ENCODE measurements around the gene MCAM. TPM values are rescaled to one million over a fixed set of nuclear protein-coding genes. Genes with fewer than 3 reads are reported as not detected.
A peak's percentile ranks its signal among the peaks of the same experiment; 100 is the strongest.

The MCAM gene
- total and polyA plus RNA-seq, 10 of the 15 experiments (the other 5 are each of a cell fraction or from before 2014, with no cell fraction given), result 3.1 to 19.7 (median 9.3) TPM

DNA sequence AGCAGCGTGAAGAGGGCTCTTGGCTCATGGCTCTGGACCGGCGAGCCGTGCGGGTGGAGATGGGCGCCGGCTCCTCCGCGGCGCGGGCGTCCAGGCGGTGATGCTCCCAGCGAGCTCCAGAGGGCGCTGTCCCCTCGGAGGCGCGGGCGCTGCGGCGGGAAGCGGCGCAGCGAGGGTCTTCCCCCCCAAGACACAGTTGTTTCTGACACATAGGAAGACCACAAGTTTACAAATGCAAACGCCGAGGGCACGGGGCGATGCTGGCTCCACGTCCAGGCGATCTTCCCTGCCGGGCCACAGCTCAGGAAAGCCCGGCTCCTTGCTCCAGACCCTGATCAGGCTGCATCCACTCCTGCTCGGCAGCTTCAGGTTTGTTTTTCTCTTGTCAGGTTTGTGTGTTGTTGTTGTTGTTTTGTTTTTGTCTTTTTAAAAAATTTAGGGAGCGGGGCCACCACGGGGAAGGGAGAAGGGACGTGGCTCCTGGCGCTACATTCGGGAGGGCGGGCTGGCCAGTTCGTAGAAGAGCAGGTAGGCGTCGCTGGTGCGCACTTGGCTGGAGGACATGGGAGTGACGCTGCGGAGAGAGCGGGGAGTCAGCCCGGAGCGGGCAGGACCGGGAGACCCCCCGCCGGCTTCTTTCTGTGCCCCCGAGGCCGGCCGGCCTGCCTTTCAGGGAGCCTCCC lies 39.6 kb upstream of the MCAM start (continued):
- TF ChIP-seq RAD21 (IDR thresholded peaks at IDR 0.05; ENCODE audit: insufficient read depth, low read depth, low read length) (peak; percentile 72), BHLHE40 (IDR thresholded peaks at IDR 0.05; ENCODE audit: borderline replicate concordance in 1 of 2, low read depth in 2 of 2, low read length in 1 of 2) (peak in 1 of 2 experiments; percentile 35; a peak in 1 of 4 replicates), RBBP5 (conservative IDR thresholded peaks at IDR 0.05) (no peak), IKZF1 (conservative IDR thresholded peaks at IDR 0.05) (peak; percentile 44; the same call in 1 of the 2 replicates), RB1 (IDR thresholded peaks at IDR 0.05; ENCODE audit: borderline replicate concordance) (peak; percentile 89; the same call in 1 of the 2 replicates), IKZF2 (IDR thresholded peaks at IDR 0.05) (0 out of 4 replicates have a peak, but pooled peaks of 1 of the 2 experiments have one; percentile 28), GATAD2B (conservative IDR thresholded peaks at IDR 0.05; ENCODE audit: low read depth) (peak; percentile 73; the same call in 1 of the 2 replicates), SMC3 (IDR thresholded peaks at IDR 0.05; ENCODE audit: borderline replicate concordance, low read length) (peak; percentile 85), NBN (IDR thresholded peaks at IDR 0.05) (peak; percentile 58; the same call in 1 of the 2 replicates)
- TF ChIP-seq, protein P1, sequence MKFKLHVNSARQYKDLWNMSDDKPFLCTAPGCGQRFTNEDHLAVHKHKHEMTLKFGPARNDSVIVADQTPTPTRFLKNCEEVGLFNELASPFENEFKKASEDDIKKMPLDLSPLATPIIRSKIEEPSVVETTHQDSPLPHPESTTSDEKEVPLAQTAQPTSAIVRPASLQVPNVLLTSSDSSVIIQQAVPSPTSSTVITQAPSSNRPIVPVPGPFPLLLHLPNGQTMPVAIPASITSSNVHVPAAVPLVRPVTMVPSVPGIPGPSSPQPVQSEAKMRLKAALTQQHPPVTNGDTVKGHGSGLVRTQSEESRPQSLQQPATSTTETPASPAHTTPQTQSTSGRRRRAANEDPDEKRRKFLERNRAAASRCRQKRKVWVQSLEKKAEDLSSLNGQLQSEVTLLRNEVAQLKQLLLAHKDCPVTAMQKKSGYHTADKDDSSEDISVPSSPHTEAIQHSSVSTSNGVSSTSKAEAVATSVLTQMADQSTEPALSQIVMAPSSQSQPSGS (IDR thresholded peaks at IDR 0.05; ENCODE audit: low read length), result no peak
- TF ChIP-seq, protein P2, sequence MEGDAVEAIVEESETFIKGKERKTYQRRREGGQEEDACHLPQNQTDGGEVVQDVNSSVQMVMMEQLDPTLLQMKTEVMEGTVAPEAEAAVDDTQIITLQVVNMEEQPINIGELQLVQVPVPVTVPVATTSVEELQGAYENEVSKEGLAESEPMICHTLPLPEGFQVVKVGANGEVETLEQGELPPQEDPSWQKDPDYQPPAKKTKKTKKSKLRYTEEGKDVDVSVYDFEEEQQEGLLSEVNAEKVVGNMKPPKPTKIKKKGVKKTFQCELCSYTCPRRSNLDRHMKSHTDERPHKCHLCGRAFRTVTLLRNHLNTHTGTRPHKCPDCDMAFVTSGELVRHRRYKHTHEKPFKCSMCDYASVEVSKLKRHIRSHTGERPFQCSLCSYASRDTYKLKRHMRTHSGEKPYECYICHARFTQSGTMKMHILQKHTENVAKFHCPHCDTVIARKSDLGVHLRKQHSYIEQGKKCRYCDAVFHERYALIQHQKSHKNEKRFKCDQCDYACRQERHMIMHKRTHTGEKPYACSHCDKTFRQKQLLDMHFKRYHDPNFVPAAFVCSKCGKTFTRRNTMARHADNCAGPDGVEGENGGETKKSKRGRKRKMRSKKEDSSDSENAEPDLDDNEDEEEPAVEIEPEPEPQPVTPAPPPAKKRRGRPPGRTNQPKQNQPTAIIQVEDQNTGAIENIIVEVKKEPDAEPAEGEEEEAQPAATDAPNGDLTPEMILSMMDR (IDR thresholded peaks at IDR 0.05 in 2 of 3, conservative IDR thresholded peaks at IDR 0.05 in 1 of 3; ENCODE audit: control insufficient read depth in 2 of 3, extremely low read depth in 1 of 3, insufficient read depth in 1 of 3, low read depth in 3 of 3, low read length in 3 of 3), result peak; percentile 78 to 94 (median 90)

All from GM12878 (cell line).